ENCODE results near the gene NBL1. TPM values are rescaled to one million over a fixed set of nuclear protein-coding genes. Genes with fewer than 3 reads are reported as not detected.

NBL1 gene
- total RNA-seq, 2 donors from 2014 or later, result 22.4 to 51.9 TPM

GRCh38 chr1:19613171-19613703, 30.9 kb upstream of the NBL1 start:
- no peaks in the 10 kb centered on the region for H3K9me3 Mint-ChIP-seq
- DNase-seq (no peak), ATAC-seq (replicated peaks in 1 of 2) (no peak)
- H3K4me3 Mint-ChIP-seq, result no peak overlapping the region
- peaks cover 24% of the 10 kb centered on the region for H3K4me1 Mint-ChIP-seq (ENCODE audit: low read depth)
- no peak overlapping the region for H3K27ac Mint-ChIP-seq
- H3K36me3 Mint-ChIP-seq (ENCODE audit: insufficient read depth in 2 of 2), result peaks cover 0 to 3% of the 10 kb centered on the region in 2 donors
- H3K27me3 Mint-ChIP-seq (ENCODE audit: low read depth), result no peaks in the 10 kb centered on the region

DNA sequence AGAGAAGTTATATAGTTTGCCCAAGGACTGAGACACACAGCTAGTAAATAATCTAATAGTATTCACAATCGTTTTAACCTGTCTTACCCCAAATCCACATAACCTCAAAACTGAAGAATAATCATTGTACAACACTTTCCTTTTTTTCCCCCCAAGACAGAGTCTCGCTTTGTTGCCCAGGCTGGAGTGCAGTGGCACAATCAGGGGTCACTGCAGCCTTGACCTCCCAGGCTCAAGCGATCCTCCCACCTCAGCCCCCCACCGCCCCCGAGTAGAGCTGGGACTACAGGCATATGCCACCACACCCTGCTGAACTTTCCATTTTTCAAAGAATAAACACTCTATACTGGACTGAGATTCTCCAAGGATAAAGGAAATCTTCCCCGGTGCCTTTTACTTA, 28.7 kb upstream of the NBL1 start:
- Mint-ChIP-seq H3K4me3 (no peak overlapping the region), H3K4me1 (ENCODE audit: low read depth) (peaks cover 13% of the 10 kb centered on the region), H3K27ac (no peak overlapping the region), H3K36me3 (ENCODE audit: insufficient read depth in 2 of 2) (peaks cover 0 to 3% of the 10 kb centered on the region in 2 donors), H3K27me3 (ENCODE audit: low read depth) (no peaks in the 10 kb centered on the region), H3K9me3 (no peaks in the 10 kb centered on the region)
- DNase-seq (no peak), ATAC-seq (replicated peaks in 1 of 2) (no peak)

- ATAC-seq (replicated peaks in 1 of 2) (peak; percentile 43 to 60), DNase-seq (no peak)
- no peaks in the 10 kb centered on the region for H3K27me3 Mint-ChIP-seq (ENCODE audit: low read depth)
- peak overlapping the region; percentile 69 for H3K27ac Mint-ChIP-seq
- H3K36me3 Mint-ChIP-seq (ENCODE audit: insufficient read depth in 2 of 2), result peaks cover 0 to 3% of the 10 kb centered on the region in 2 donors
- no peak overlapping the region for H3K4me3 Mint-ChIP-seq
- no peaks in the 10 kb centered on the region for H3K9me3 Mint-ChIP-seq
- peaks cover 13% of the 10 kb centered on the region for H3K4me1 Mint-ChIP-seq (ENCODE audit: low read depth)
Measured at GRCh38 chr1:19616489-19616888, 27.6 kb upstream of the NBL1 start.

- DNase-seq (no peak), ATAC-seq (replicated peaks in 1 of 2) (no peak)
- H3K27me3 Mint-ChIP-seq (ENCODE audit: low read depth), result no peaks in the 10 kb centered on the region
- H3K9me3 Mint-ChIP-seq, result no peaks in the 10 kb centered on the region
- no peak overlapping the region for H3K27ac Mint-ChIP-seq
- H3K4me3 Mint-ChIP-seq, result no peak overlapping the region
- H3K36me3 Mint-ChIP-seq (ENCODE audit: insufficient read depth in 2 of 2), result peaks cover 0 to 3% of the 10 kb centered on the region in 2 donors
- H3K4me1 Mint-ChIP-seq (ENCODE audit: low read depth), result peaks cover 13% of the 10 kb centered on the region
Measured at GRCh38 chr1:19617376-19617775, 26.7 kb upstream of the NBL1 start.

- H3K4me1 Mint-ChIP-seq (ENCODE audit: low read depth), result peaks cover 8% of the 10 kb centered on the region
- H3K27me3 Mint-ChIP-seq (ENCODE audit: low read depth), result no peaks in the 10 kb centered on the region
- H3K9me3 Mint-ChIP-seq, result no peaks in the 10 kb centered on the region
- DNase-seq, result no peak
- H3K4me3 Mint-ChIP-seq, result no peak overlapping the region
- ATAC-seq (replicated peaks in 1 of 2), result no peak
- no peak overlapping the region for H3K27ac Mint-ChIP-seq
- peaks cover 0 to 3% of the 10 kb centered on the region in 2 donors for H3K36me3 Mint-ChIP-seq (ENCODE audit: insufficient read depth in 2 of 2)
Measured at GRCh38 chr1:19618428-19618827, 25.7 kb upstream of the NBL1 start.

DNA sequence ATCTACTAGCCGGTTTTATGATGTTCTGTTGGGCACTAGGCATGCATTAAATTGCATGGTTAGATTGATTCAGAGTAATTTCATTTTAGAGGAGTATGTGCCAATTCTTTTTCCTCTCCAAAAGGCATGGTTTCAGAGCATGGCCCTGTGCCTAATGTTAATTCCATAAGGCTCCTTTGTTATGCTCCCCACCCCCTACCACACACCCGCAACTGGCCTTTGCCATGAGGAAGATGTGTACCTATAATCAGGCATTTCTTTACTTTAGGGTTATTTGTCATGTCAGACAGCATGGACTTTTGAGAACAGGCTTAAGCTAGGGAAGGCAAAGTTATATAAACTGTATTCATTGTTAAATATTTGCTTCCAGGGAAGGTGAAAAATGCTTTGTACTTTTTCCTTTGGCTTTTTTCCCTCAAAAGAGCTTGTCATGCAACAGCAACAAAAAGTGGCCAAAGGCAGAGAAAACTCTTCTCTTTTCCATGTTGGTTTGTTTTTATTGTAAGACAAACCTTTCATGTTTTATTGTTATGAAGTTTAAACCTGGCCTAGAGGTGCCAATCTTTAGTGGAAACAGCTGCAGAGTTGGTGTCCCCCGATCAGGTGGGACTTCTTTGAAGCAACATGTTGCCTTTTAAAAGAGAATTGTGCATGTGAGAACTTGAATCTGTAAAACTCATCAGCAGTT, 24.3 kb upstream of the NBL1 start:
- Mint-ChIP-seq H3K4me1 (ENCODE audit: low read depth) (peaks cover 8% of the 10 kb centered on the region), H3K4me3 (no peak overlapping the region), H3K27me3 (ENCODE audit: low read depth) (no peaks in the 10 kb centered on the region), H3K27ac (no peak overlapping the region), H3K36me3 (ENCODE audit: insufficient read depth in 2 of 2) (peaks cover 0 to 5% of the 10 kb centered on the region in 2 donors), H3K9me3 (no peaks in the 10 kb centered on the region)
- no peak for DNase-seq
- ATAC-seq (replicated peaks in 1 of 2), result no peak

DNA sequence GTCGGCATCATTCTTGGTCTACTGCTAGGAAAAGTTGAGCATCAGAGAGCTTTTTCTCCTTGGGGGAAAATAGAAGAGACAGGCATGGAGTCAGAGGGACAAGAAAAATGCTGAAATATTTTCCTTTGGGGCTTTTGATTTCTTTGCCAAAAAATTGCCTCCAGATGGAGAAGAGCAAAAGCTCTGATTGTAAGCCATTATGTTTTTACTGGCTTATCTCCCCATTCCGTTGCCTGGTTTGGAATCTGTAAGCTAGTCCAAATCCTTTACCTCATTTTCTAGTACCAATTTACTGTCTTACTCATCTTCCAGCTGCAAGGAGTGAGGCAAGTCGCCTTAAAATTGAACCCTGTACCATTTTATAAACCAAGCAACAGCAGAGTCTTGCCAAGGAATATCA, 23.3 kb upstream of the NBL1 start:
- H3K4me1 Mint-ChIP-seq (ENCODE audit: low read depth), result peaks cover 8% of the 10 kb centered on the region
- H3K27me3 Mint-ChIP-seq (ENCODE audit: low read depth), result no peaks in the 10 kb centered on the region
- no peak for ATAC-seq (replicated peaks in 1 of 2)
- DNase-seq, result no peak
- no peak overlapping the region for H3K27ac Mint-ChIP-seq
- H3K4me3 Mint-ChIP-seq, result no peak overlapping the region
- peaks cover 0 to 2% of the 10 kb centered on the region in 2 donors for H3K36me3 Mint-ChIP-seq (ENCODE audit: insufficient read depth in 2 of 2)
- H3K9me3 Mint-ChIP-seq, result no peaks in the 10 kb centered on the region

GRCh38 chr1:19621274-19621950, 22.7 kb upstream of the NBL1 start:
- ATAC-seq (replicated peaks in 1 of 2), result no peak
- Mint-ChIP-seq H3K9me3 (no peaks in the 10 kb centered on the region), H3K4me1 (ENCODE audit: low read depth) (peaks cover 3% of the 10 kb centered on the region), H3K4me3 (no peak overlapping the region), H3K27me3 (ENCODE audit: low read depth) (no peaks in the 10 kb centered on the region), H3K36me3 (ENCODE audit: insufficient read depth in 2 of 2) (peaks cover 1 to 2% of the 10 kb centered on the region in 2 donors), H3K27ac (no peak overlapping the region)
- no peak for DNase-seq

- no peaks in the 10 kb centered on the region for H3K4me1 Mint-ChIP-seq (ENCODE audit: low read depth)
- peaks cover 2% of the 10 kb centered on the region in 2 donors for H3K36me3 Mint-ChIP-seq (ENCODE audit: insufficient read depth in 2 of 2)
- no peak overlapping the region for H3K4me3 Mint-ChIP-seq
- no peaks in the 10 kb centered on the region for H3K9me3 Mint-ChIP-seq
- DNase-seq (no peak), ATAC-seq (replicated peaks in 1 of 2) (no peak)
- H3K27me3 Mint-ChIP-seq (ENCODE audit: low read depth), result no peaks in the 10 kb centered on the region
- H3K27ac Mint-ChIP-seq, result no peak overlapping the region
Measured at GRCh38 chr1:19622204-19622603, 21.9 kb upstream of the NBL1 start.

DNA sequence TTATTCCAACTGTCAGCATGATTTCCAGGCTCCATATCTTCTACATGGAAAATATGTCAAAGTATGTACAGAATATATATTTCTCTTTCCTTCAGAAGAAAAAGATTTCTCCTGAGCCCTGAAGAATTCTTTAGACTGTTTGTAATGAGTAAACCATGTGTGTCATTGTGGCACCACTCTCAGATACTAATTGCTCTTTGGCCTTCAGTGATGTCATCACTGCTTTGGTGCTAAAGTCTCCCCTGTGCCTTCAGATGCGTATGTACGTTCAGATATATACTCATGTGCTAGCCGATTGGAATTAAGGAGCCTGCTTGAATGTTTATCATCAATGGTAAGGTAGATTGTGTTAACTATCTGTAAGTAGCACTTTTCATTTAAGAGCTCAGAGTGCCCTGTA, 20.6 kb upstream of the NBL1 start:
- Mint-ChIP-seq H3K9me3 (no peaks in the 10 kb centered on the region), H3K36me3 (ENCODE audit: insufficient read depth in 2 of 2) (peaks cover 2 to 3% of the 10 kb centered on the region in 2 donors), H3K4me1 (ENCODE audit: low read depth) (no peaks in the 10 kb centered on the region), H3K27ac (no peak overlapping the region), H3K4me3 (no peak overlapping the region), H3K27me3 (ENCODE audit: low read depth) (no peaks in the 10 kb centered on the region)
- no peak for ATAC-seq (replicated peaks in 1 of 2)
- no peak for DNase-seq

DNA sequence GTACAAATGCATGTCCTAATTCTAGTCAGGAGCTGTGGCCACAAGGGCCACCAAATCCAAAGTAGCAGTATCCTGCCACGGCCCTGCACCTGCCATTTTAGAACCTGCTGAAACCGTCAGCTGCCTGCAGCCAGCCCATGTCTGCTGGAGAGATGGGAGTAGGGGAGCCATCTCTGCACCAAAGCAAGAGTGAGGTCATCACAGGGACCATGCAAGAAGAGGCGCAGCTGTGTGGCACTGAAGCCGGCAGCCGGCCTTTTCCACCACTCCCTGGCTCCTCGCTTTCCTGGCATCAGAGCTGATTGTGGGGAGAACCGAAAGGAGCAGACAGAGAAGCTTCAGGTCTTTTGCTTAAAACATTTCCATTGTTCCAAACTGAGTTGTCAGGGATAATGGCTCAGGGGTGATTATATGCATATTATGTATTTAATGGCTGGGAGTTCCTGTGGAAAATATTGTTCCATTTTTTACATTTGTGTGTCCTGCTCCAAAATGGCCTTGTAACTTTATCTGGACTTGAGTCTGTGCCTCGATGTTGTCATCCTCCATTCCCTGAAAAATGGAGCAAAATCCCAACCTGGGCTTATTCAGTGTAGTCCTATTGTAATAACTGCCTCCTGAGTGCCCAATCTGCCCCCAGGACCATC, 18.7 kb upstream of the NBL1 start:
- Mint-ChIP-seq H3K4me3 (no peak overlapping the region), H3K36me3 (ENCODE audit: insufficient read depth in 2 of 2) (peaks cover 2 to 7% of the 10 kb centered on the region in 2 donors), H3K27ac (no peak overlapping the region), H3K27me3 (ENCODE audit: low read depth) (no peaks in the 10 kb centered on the region), H3K9me3 (no peaks in the 10 kb centered on the region), H3K4me1 (ENCODE audit: low read depth) (no peaks in the 10 kb centered on the region)
- DNase-seq, result no peak
- no peak for ATAC-seq (replicated peaks in 1 of 2)

DNA sequence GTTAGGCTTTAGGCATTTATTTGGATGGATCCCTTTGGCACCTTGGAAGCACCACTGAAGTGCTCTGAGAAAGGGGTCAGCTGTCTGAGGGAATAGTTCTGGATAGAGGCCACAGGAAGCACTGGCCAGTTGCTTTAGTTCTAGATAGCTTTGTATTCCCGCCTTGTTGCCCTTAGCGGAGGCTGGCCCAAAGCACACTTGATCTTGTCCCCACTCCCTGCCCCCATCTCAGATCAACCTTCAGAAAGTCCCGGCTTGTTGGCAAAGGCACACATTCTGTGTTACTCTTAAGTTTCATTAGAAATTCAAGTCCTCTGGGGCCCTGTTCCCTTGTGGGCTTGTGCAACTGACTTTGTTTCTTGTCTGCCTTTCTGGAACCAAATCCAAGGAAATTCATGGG, 15.2 kb upstream of the NBL1 start:
- H3K27me3 Mint-ChIP-seq (ENCODE audit: low read depth), result no peaks in the 10 kb centered on the region
- no peak for ATAC-seq (replicated peaks in 1 of 2)
- H3K9me3 Mint-ChIP-seq, result no peaks in the 10 kb centered on the region
- no peak for DNase-seq
- no peak overlapping the region for H3K27ac Mint-ChIP-seq
- no peaks in the 10 kb centered on the region for H3K4me1 Mint-ChIP-seq (ENCODE audit: low read depth)
- peaks cover 0 to 7% of the 10 kb centered on the region in 2 donors for H3K36me3 Mint-ChIP-seq (ENCODE audit: insufficient read depth in 2 of 2)
- no peak overlapping the region for H3K4me3 Mint-ChIP-seq

DNA sequence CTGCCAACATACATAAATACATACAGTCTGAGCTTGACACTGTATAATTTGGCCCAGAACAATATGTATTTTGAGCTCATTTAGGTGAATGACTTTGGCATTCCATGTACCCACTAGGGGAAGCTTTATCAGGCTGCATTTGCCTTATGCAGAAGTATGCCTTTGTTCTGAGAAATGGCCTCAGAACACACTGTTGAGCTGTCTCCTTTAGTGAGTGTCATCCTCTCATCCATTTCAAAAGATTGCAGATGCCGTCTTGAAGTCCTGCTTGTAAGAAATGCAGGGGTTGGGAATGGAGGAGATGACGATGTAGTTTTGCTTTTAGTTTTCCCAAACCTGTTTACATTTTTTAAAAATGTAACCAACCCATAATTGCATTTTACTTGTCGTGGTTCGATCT, 14.8 kb upstream of the NBL1 start:
- Mint-ChIP-seq H3K27me3 (ENCODE audit: low read depth) (no peaks in the 10 kb centered on the region), H3K4me1 (ENCODE audit: low read depth) (no peaks in the 10 kb centered on the region), H3K36me3 (ENCODE audit: insufficient read depth in 2 of 2) (peaks cover 0 to 7% of the 10 kb centered on the region in 2 donors), H3K27ac (peak overlapping the region; percentile 59), H3K9me3 (no peaks in the 10 kb centered on the region), H3K4me3 (no peak overlapping the region)
- DNase-seq, result no peak
- ATAC-seq (replicated peaks in 1 of 2), result no peak

Data from activated T-cell treated with anti-CD3 and anti-CD28 coated beads, Interleukin-2, amount 50 U/mL, for 72 hours (primary cell).